H9 (cell line): ENCODE measurements around the gene GGT5. TPM values are rescaled to one million over a fixed set of nuclear protein-coding genes. Genes with fewer than 3 reads are reported as not detected.

ENCODE experiments used
- DNase-seq: peaks from one replicate; pipeline ENCODE4 v3.0.0-alpha.2; 2017
- H2AFZ ChIP-seq: one replicate; pipeline ENCODE4 v1.6.1; 2013; ENCODE audit warnings: mild to moderate bottlenecking, low read length, control low read depth, moderate library complexity
- H2AK5ac ChIP-seq: 2 replicates; pipeline ENCODE4 v1.6.1; 2013; ENCODE audit warnings: low read length, control low read depth, mixed read lengths; ENCODE audit not compliant: insufficient read length
- H2BK120ac ChIP-seq: one replicate; pipeline ENCODE4 v1.6.1; 2013; ENCODE audit warnings: low read depth, mild to moderate bottlenecking, low read length, control low read depth, inconsistent platforms; ENCODE audit not compliant: poor library complexity, severe bottlenecking
- H2BK12ac ChIP-seq: 2 replicates; pipeline ENCODE4 v1.6.1; 2013; ENCODE audit warnings: low read length, control low read depth, mixed read lengths, low read depth; ENCODE audit not compliant: insufficient read length
- H2BK15ac ChIP-seq: 2 replicates; pipeline ENCODE4 v1.6.1; 2013; ENCODE audit warnings: low read depth, low read length, control low read depth
- H2BK20ac ChIP-seq: one replicate; pipeline ENCODE4 v1.6.1; 2013; ENCODE audit warnings: low read depth, mild to moderate bottlenecking, low read length, control low read depth, inconsistent platforms; ENCODE audit not compliant: poor library complexity, severe bottlenecking
- H2BK5ac ChIP-seq: 2 replicates; pipeline ENCODE4 v1.6.1; 2013; ENCODE audit warnings: low read length, control low read depth, mixed read lengths; ENCODE audit not compliant: insufficient read length
- H3K14ac ChIP-seq: 2 replicates; pipeline ENCODE4 v1.6.1; 2013; ENCODE audit warnings: low read length, control low read depth; ENCODE audit not compliant: insufficient read depth
- H3K18ac ChIP-seq: 2 replicates; pipeline ENCODE4 v1.6.1; 2013; ENCODE audit warnings: low read depth, mild to moderate bottlenecking, mixed read lengths, low read length, control low read depth; ENCODE audit not compliant: insufficient read length
- H3K23ac ChIP-seq: 2 replicates; pipeline ENCODE4 v1.6.1; 2013; ENCODE audit warnings: low read length, control low read depth, mixed read lengths, low read depth; ENCODE audit not compliant: insufficient read length
- H3K23me2 ChIP-seq: 2 replicates; pipeline ENCODE4 v1.6.1; 2013; ENCODE audit warnings: low read depth, mild to moderate bottlenecking, mixed read lengths, low read length, control low read depth; ENCODE audit not compliant: insufficient read length, poor library complexity, severe bottlenecking
- H3K27ac ChIP-seq: 2 replicates; pipeline ENCODE4 v1.5.1; 2013; ENCODE audit warnings: low read length, control low read depth, mixed read lengths, low read depth; ENCODE audit not compliant: insufficient read length
- H3K27me3 ChIP-seq: 2 replicates; pipeline ENCODE4 v1.6.1; 2013; ENCODE audit warnings: low read length, control low read depth, inconsistent platforms; ENCODE audit not compliant: insufficient read depth
- H3K4ac ChIP-seq: 2 replicates; pipeline ENCODE4 v1.6.1; 2013; ENCODE audit warnings: low read depth, mild to moderate bottlenecking, control low read depth, inconsistent platforms, low read length, moderate library complexity
- H3K4me1 ChIP-seq: 2 replicates; pipeline ENCODE4 v1.6.1; 2013; ENCODE audit warnings: low read length, control low read depth, inconsistent platforms; ENCODE audit not compliant: insufficient read depth
- H3K4me2 ChIP-seq: 2 replicates; pipeline ENCODE4 v1.6.1; 2013; ENCODE audit warnings: low read length, control low read depth, mixed read lengths; ENCODE audit not compliant: insufficient read length, insufficient read depth
- H3K56ac ChIP-seq: 2 replicates; pipeline ENCODE4 v1.6.1; 2013; ENCODE audit warnings: low read depth, mild to moderate bottlenecking, mixed read lengths, low read length, control low read depth; ENCODE audit not compliant: insufficient read length
- H3K79me1 ChIP-seq: 2 replicates; pipeline ENCODE4 v1.6.1; 2013; ENCODE audit warnings: low read depth, mild to moderate bottlenecking, moderate library complexity, low read length, control low read depth, inconsistent platforms; ENCODE audit not compliant: insufficient read depth, poor library complexity, severe bottlenecking
- H3K79me2 ChIP-seq: 2 replicates; pipeline ENCODE4 v1.6.1; 2013; ENCODE audit warnings: low read length, control low read depth, inconsistent platforms; ENCODE audit not compliant: insufficient read depth
- H3K9ac ChIP-seq: 2 replicates; pipeline ENCODE4 v1.6.1; 2013; ENCODE audit warnings: low read length, control low read depth, mixed read lengths; ENCODE audit not compliant: insufficient read length; ENCODE audit errors: extremely low read depth
- H3K9me3 ChIP-seq: one replicate; pipeline ENCODE4 v1.6.1; 2013; ENCODE audit warnings: low read depth, low read length, inconsistent platforms; ENCODE audit not compliant: control insufficient read depth
- H3T11ph ChIP-seq: one replicate; pipeline ENCODE4 v1.6.1; 2013; ENCODE audit warnings: mild to moderate bottlenecking, low read length, control low read depth, inconsistent platforms
- H4K20me1 ChIP-seq: one replicate; pipeline ENCODE4 v1.6.1; 2013; ENCODE audit not compliant: control insufficient read depth, insufficient read length, insufficient read depth
- H4K5ac ChIP-seq: 2 replicates; pipeline ENCODE4 v1.6.1; 2013; ENCODE audit warnings: low read depth, mild to moderate bottlenecking, mixed read lengths, low read length, control low read depth; ENCODE audit not compliant: insufficient read length
- H4K8ac ChIP-seq: replicated peaks from 2 replicates; pipeline ENCODE4 v1.6.1; 2013; ENCODE audit warnings: low read length, control low read depth, mixed read lengths, low read depth; ENCODE audit not compliant: insufficient read length
- H4K91ac ChIP-seq: 2 replicates; pipeline ENCODE4 v1.6.1; 2013; ENCODE audit warnings: low read depth, mild to moderate bottlenecking, moderate library complexity, mixed read lengths, low read length, control low read depth; ENCODE audit not compliant: insufficient read length
- H3K27ac Mint-ChIP-seq, 3 experiments: 2 replicates in 2 of 3; 3 replicates in 1 of 3; pipeline ENCODE4 v1.8.0; 2020 to 2021; ENCODE audit warnings: mixed read lengths in 3 of 3, mild to moderate bottlenecking in 1 of 3, moderate library complexity in 1 of 3
- H3K27me3 Mint-ChIP-seq: 2 replicates; pipeline ENCODE4 v1.8.0; 2021; ENCODE audit warnings: low read depth, mild to moderate bottlenecking, moderate library complexity, mixed read lengths
- H3K36me3 Mint-ChIP-seq, 3 experiments: 2 replicates in 2 of 3; 3 replicates in 1 of 3; pipeline ENCODE4 v1.8.0; 2020 to 2021; ENCODE audit warnings: low read depth in 3 of 3, mixed read lengths in 3 of 3; ENCODE audit not compliant: insufficient read depth in 1 of 3
- H3K4me1 Mint-ChIP-seq, 2 experiments: 2 replicates each; pipeline ENCODE4 v1.8.0; 2020; ENCODE audit warnings: mixed read lengths in 2 of 2
- H3K4me3 Mint-ChIP-seq, 2 experiments: 2 replicates in 1 of 2; 3 replicates in 1 of 2; pipeline ENCODE4 v1.8.0; 2020 to 2021; ENCODE audit warnings: mild to moderate bottlenecking in 2 of 2, mixed read lengths in 2 of 2, moderate library complexity in 1 of 2
- H3K9me3 Mint-ChIP-seq, 2 experiments: 2 replicates in 1 of 2; 3 replicates in 1 of 2; pipeline ENCODE4 v1.8.0; 2020; ENCODE audit warnings: mild to moderate bottlenecking in 2 of 2, mixed read lengths in 2 of 2, moderate library complexity in 1 of 2
- WGBS: extraction: QIAGEN DNeasy Blood & Tissue Kit; methylation state at CpG from one replicate; pipeline ENCODE4 v1.1.7; 2013; ENCODE audit warnings: missing lambda C conversion rate, low lambda C conversion rate, mixed read lengths; ENCODE audit not compliant: insufficient read length; ENCODE audit errors: extremely low coverage; 5-methylcytosine and 5-hydroxymethylcytosine counted together
- total RNA-seq: library from RNA; stranded (reverse); gene quantifications from 2 replicates; pipeline ENCODE4 v1.2.1, GENCODE V29; 2021
- TF ChIP-seq, protein P1 (sequence below): fragments of 200-600 bp; sonication (generic); conservative IDR thresholded peaks from 3 replicates; pipeline ENCODE4 v1.8.0; 2021; ENCODE audit warnings: antibody characterized with exemption, mild to moderate bottlenecking

Gene GGT5
- total RNA-seq, 1 experiment from 2014 or later = 0.20 TPM

DNA sequence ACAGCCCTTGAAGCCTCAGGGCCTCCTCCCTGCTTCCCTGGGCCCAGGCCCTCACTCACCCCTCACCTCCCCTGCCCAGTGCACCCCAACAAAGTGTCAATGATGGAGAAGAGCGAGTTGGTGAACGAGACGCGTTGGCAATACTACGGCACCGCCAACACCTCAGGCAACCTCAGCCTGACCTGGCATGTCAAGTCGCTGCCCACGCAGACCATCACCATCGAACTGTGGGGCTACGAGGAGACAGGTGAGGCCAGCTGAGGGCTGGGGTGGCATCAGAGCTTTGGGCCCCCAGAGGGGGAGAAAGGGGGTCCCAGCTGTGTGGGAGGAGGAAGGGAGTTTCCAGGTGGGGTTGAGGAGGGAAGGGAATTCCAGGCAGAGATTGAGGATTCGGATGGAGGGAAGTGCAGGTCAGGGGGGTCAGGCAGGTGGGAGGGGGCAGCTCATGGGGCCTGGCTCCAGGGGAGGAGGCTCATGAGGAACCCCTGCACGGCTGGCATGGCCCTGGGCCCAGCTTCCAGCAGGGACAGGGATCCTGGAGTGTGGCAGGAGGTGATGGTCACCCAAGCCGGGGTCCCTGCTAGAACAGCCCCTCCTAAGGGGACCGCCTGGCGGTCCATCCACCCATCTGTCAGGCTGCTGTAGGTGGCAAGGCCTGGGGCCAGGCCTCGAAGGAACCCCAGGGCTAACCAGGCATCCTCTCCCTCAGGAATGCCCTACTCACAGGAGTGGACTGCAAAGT is 60.7 kb downstream of the GGT5 start:
- Histone ChIP-seq H3K4me1 (no peaks in the 10 kb centered on the region), H2BK12ac (no peak overlapping the region), H2BK15ac (no peak overlapping the region), H4K8ac (no peak overlapping the region), H2BK20ac (no peak overlapping the region), H3K4ac (no peak overlapping the region), H3T11ph (no peak overlapping the region), H3K23ac (no peak overlapping the region), H2AK5ac (no peak overlapping the region), H3K18ac (no peak overlapping the region), H3K23me2 (no peaks in the 10 kb centered on the region), H4K5ac (no peak overlapping the region), H3K79me2 (no peaks in the 10 kb centered on the region), H3K14ac (no peak overlapping the region), H4K20me1 (no peaks in the 10 kb centered on the region), H2AFZ (no peak overlapping the region), H3K4me2 (no peak overlapping the region), H3K27me3 (no peaks in the 10 kb centered on the region), H2BK120ac (no peak overlapping the region), H3K9me3 (no peaks in the 10 kb centered on the region), H4K91ac (no peak overlapping the region), H3K9ac (no peak overlapping the region), H3K79me1 (no peaks in the 10 kb centered on the region), H3K56ac (no peak overlapping the region), H3K27ac (no peak overlapping the region), H2BK5ac (no peak overlapping the region)
- no peaks in the 10 kb centered on the region; the same call in none of the 2 replicates for H3K27me3 Mint-ChIP-seq
- TF ChIP-seq, protein P1, sequence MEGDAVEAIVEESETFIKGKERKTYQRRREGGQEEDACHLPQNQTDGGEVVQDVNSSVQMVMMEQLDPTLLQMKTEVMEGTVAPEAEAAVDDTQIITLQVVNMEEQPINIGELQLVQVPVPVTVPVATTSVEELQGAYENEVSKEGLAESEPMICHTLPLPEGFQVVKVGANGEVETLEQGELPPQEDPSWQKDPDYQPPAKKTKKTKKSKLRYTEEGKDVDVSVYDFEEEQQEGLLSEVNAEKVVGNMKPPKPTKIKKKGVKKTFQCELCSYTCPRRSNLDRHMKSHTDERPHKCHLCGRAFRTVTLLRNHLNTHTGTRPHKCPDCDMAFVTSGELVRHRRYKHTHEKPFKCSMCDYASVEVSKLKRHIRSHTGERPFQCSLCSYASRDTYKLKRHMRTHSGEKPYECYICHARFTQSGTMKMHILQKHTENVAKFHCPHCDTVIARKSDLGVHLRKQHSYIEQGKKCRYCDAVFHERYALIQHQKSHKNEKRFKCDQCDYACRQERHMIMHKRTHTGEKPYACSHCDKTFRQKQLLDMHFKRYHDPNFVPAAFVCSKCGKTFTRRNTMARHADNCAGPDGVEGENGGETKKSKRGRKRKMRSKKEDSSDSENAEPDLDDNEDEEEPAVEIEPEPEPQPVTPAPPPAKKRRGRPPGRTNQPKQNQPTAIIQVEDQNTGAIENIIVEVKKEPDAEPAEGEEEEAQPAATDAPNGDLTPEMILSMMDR = no peak
- WGBS = no CpG with 5 or more reads among the region's 16 CpGs
- H3K36me3 Mint-ChIP-seq = no peaks in the 10 kb centered on the region
- no peak overlapping the region; a peak in 2 of 7 replicates for H3K27ac Mint-ChIP-seq
- H3K9me3 Mint-ChIP-seq = no peaks in the 10 kb centered on the region; a peak in 1 of 5 replicates
- DNase-seq = no peak
- no peak overlapping the region for H3K4me3 Mint-ChIP-seq
- peaks cover 8 to 16% of the 10 kb centered on the region in 2 experiments for H3K4me1 Mint-ChIP-seq
